A549 treated with AZD2906 at 1 μM for 4 hours (cell line): ENCODE measurements around the gene GNG5. TPM values are rescaled to one million over a fixed set of nuclear protein-coding genes. Genes with fewer than 3 reads are reported as not detected.

Experiments
- total RNA-seq: library from RNA; stranded (reverse); fragments of 200-300 nt; extraction: Qiagen RNA extraction; gene quantifications from 5 replicates; pipeline ENCODE4 v1.2.3, GENCODE V29; 2022

GNG5 gene
- total RNA-seq = 178 to 202 TPM (median 189 TPM) in 5 replicates

GRCh38 chr1:84506002-84506728 lies at the start of gene GNG5, which contains the start of gene SPATA1:
GNG5 (minus strand) TSS chr1:84506581; CDS start chr1:84506091, 490 bp downstream.
SPATA1 (plus strand) TSS chr1:84506386; CDS start chr1:84516360, 9,974 bp downstream.

GRCh38 chr1:84478876-84479868 lies 27.2 kb downstream of the GNG5 start, which contains the start of gene RPF1:
RPF1 (plus strand) TSS chr1:84479266; CDS start chr1:84479282, 16 bp downstream.

Other genes with a start within 250 kb of the GNG5 start
- gene SAMD13, start 204.9 kb downstream of the GNG5 start, total RNA-seq = 0.46 to 0.63 TPM (median 0.52 TPM) in 5 replicates
- 0.06 TPM in 1 of 5 replicates, not detected in the others for gene DNASE2B, start 108.1 kb downstream of the GNG5 start, total RNA-seq
- gene RPF1, start 27.3 kb downstream of the GNG5 start, total RNA-seq = 27.8 to 34.9 TPM (median 30.7 TPM) in 5 replicates
- 0.66 to 1.1 TPM (median 0.80 TPM) in 4 of 5 replicates, not detected in the other for gene SPATA1, start 195 bp downstream of the GNG5 start, total RNA-seq
- gene CTBS, start 67.9 kb upstream of the GNG5 start, total RNA-seq = 5.0 to 6.4 TPM (median 6.0 TPM) in 5 replicates
- gene SSX2IP, start 183.9 kb upstream of the GNG5 start, total RNA-seq = 10.6 to 13.9 TPM (median 12.6 TPM) in 5 replicates